Measurements from ENCODE around the gene NAV2.
A peak's percentile ranks its signal among the peaks of the same experiment; 100 is the strongest.
"Not testable (repeated sequence)": the region's sequence is repeated elsewhere in the genome, so short reads cannot be mapped to it uniquely, and the experiment has no call there.

The NAV2 gene

GRCh38 chr11:19955660-19956059 is 243.0 kb downstream of the NAV2 start:
- DNase-seq (no peak), ATAC-seq (no peak)
- no peaks in the 10 kb centered on the region for H3K36me3 Mint-ChIP-seq (ENCODE audit: low read depth)
- H3K4me1 Mint-ChIP-seq = peaks cover 10% of the 10 kb centered on the region
- H3K9me3 Mint-ChIP-seq = no peaks in the 10 kb centered on the region
- H3K27me3 Mint-ChIP-seq = peaks cover 41% of the 10 kb centered on the region
- H3K4me3 Mint-ChIP-seq = no peak overlapping the region
- H3K27ac Mint-ChIP-seq = no peak overlapping the region

- H3K27ac Mint-ChIP-seq = no peak overlapping the region
- H3K4me1 Mint-ChIP-seq = peaks cover 10% of the 10 kb centered on the region
- no peaks in the 10 kb centered on the region for H3K9me3 Mint-ChIP-seq
- H3K4me3 Mint-ChIP-seq = no peak overlapping the region
- no peak for DNase-seq
- no peaks in the 10 kb centered on the region for H3K36me3 Mint-ChIP-seq (ENCODE audit: low read depth)
- H3K27me3 Mint-ChIP-seq = peaks cover 42% of the 10 kb centered on the region
- ATAC-seq = no peak
Measured at GRCh38 chr11:19956228-19956627, 243.6 kb downstream of the NAV2 start.

GRCh38 chr11:19957294-19957943 is 244.8 kb downstream of the NAV2 start:
- DNase-seq = no peak
- no peak for ATAC-seq
- H3K4me1 Mint-ChIP-seq = peaks cover 2% of the 10 kb centered on the region
- no peaks in the 10 kb centered on the region for H3K36me3 Mint-ChIP-seq (ENCODE audit: low read depth)
- no peaks in the 10 kb centered on the region for H3K9me3 Mint-ChIP-seq
- H3K27me3 Mint-ChIP-seq = peaks cover 51% of the 10 kb centered on the region
- no peak overlapping the region for H3K4me3 Mint-ChIP-seq
- no peak overlapping the region for H3K27ac Mint-ChIP-seq

- Mint-ChIP-seq H3K36me3 (ENCODE audit: low read depth) (no peaks in the 10 kb centered on the region), H3K4me3 (no peak overlapping the region), H3K4me1 (peaks cover 6% of the 10 kb centered on the region), H3K27me3 (peaks cover 46% of the 10 kb centered on the region), H3K9me3 (no peaks in the 10 kb centered on the region), H3K27ac (no peak overlapping the region)
- ATAC-seq = peak; percentile 6
- DNase-seq = no peak
Measured at GRCh38 chr11:19958204-19958603, 245.6 kb downstream of the NAV2 start.

DNA sequence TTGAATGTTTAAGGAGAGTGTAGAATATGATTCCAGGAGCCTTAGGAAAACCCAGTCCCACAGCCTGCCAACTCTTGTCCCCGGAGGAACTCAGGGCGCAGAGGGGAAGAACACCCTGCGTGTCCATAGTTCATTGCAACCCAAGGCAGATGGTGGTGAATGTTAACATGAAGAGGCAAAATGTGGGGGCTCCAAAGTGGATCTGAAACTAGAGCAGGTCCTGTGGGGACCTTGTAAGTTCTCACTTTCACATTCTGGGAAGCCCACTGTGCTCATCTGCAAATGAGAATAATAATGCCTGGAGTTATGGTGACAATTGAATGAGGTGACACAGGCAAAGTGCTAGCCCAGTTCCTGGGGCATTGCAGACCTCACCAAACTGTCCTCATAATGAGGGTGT is 246.6 kb downstream of the NAV2 start:
- H3K9me3 Mint-ChIP-seq = no peaks in the 10 kb centered on the region
- no peak overlapping the region for H3K4me3 Mint-ChIP-seq
- no peak for ATAC-seq

GRCh38 chr11:19959648-19960059 is 247.0 kb downstream of the NAV2 start:
- Mint-ChIP-seq H3K27me3 (peaks cover 39% of the 10 kb centered on the region), H3K4me1 (peaks cover 16% of the 10 kb centered on the region), H3K36me3 (ENCODE audit: low read depth) (no peaks in the 10 kb centered on the region), H3K4me3 (no peak overlapping the region), H3K9me3 (no peaks in the 10 kb centered on the region), H3K27ac (no peak overlapping the region)
- ATAC-seq (no peak), DNase-seq (no peak)

More for the DNA sequence above, 246.6 kb downstream of the NAV2 start:
- H3K27me3 Mint-ChIP-seq = peaks cover 42% of the 10 kb centered on the region
- no peaks in the 10 kb centered on the region for H3K36me3 Mint-ChIP-seq (ENCODE audit: low read depth)
- no peak for DNase-seq
- no peak overlapping the region for H3K27ac Mint-ChIP-seq
- peaks cover 16% of the 10 kb centered on the region for H3K4me1 Mint-ChIP-seq

- H3K9me3 Mint-ChIP-seq; H3K27ac Mint-ChIP-seq; H3K4me3 Mint-ChIP-seq; ATAC-seq; DNase-seq; H3K36me3 Mint-ChIP-seq (ENCODE audit: low read depth): not testable (repeated sequence)
- H3K4me1 Mint-ChIP-seq = peaks cover 16% of the 10 kb centered on the region
- peaks cover 38% of the 10 kb centered on the region for H3K27me3 Mint-ChIP-seq
Measured at GRCh38 chr11:19960410-19960809, 247.8 kb downstream of the NAV2 start.

DNA sequence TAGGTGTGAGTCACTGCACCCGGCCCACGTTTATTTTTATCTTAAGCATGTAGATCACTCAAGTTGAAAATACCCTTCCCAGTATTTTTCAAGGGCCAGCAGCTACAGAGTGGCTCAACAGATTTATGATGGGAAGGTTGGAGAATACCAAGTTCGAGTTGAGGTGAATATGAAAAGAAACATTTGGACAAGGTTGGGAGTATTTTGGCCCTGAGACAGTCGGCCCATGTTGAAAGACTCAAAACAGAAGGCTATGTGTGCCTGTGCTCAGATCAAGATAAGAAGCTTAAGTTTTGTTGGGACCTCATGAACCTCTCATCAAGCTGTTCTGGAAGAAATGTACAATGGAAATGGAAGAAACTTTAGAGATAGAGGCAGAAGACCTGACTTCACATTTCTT is 248.6 kb downstream of the NAV2 start:
- ATAC-seq (no peak), DNase-seq (no peak)
- H3K4me1 Mint-ChIP-seq = peaks cover 16% of the 10 kb centered on the region
- H3K36me3 Mint-ChIP-seq (ENCODE audit: low read depth) = no peaks in the 10 kb centered on the region
- H3K9me3 Mint-ChIP-seq = no peaks in the 10 kb centered on the region
- H3K27ac Mint-ChIP-seq = no peak overlapping the region
- no peak overlapping the region for H3K4me3 Mint-ChIP-seq
- peaks cover 39% of the 10 kb centered on the region for H3K27me3 Mint-ChIP-seq

GRCh38 chr11:19962053-19962800 is 249.6 kb downstream of the NAV2 start:
- DNase-seq = no peak
- Mint-ChIP-seq H3K36me3 (ENCODE audit: low read depth) (no peaks in the 10 kb centered on the region), H3K27ac (no peak overlapping the region), H3K4me3 (no peak overlapping the region), H3K27me3 (peaks cover 36% of the 10 kb centered on the region), H3K9me3 (no peaks in the 10 kb centered on the region), H3K4me1 (peaks cover 16% of the 10 kb centered on the region)
- no peak for ATAC-seq

GRCh38 chr11:19962801-19963175 is 250.2 kb downstream of the NAV2 start:
- no peak overlapping the region for H3K4me3 Mint-ChIP-seq
- peaks cover 16% of the 10 kb centered on the region for H3K4me1 Mint-ChIP-seq
- no peak for DNase-seq
- H3K27ac Mint-ChIP-seq = no peak overlapping the region
- H3K27me3 Mint-ChIP-seq = peaks cover 38% of the 10 kb centered on the region
- no peaks in the 10 kb centered on the region for H3K9me3 Mint-ChIP-seq
- no peaks in the 10 kb centered on the region for H3K36me3 Mint-ChIP-seq (ENCODE audit: low read depth)
- ATAC-seq = no peak

DNA sequence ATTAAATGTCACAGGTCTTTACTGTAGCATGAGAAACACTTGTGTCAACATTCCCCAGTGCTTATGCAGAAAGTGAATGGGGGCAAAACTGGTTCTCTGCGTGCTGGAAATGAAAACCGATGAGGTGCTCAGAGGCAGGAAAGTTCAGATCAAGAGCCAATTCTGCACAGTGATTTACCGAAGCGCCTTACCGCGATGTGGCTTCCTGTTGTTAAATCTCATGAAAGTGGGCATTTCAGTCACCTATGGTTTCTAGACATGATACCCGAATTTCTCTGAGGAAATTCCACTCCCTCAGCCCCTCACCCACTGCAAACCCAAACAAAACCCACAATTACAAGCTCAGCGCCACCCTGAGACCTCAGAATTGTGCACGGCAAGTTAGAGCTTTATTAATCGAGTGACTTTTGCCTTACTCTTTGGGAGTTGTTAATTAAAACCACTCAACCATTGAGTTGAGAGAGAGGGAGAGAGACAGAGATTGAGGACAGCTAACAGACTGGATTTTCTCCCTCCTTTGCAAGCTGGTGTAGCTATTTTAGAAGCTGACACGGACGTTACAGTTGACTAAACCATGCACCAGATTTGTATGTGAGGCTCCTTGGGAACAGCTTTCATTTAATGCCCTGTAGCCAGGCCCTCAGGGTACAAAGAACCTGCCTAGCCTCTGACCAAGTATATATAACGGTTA is 251.2 kb downstream of the NAV2 start:
- peak overlapping the region; percentile 57 for H3K27ac Mint-ChIP-seq
- H3K4me1 Mint-ChIP-seq = peaks cover 17% of the 10 kb centered on the region
- ATAC-seq = peak; percentile 41
- H3K27me3 Mint-ChIP-seq = peaks cover 43% of the 10 kb centered on the region
- no peaks in the 10 kb centered on the region for H3K36me3 Mint-ChIP-seq (ENCODE audit: low read depth)
- H3K4me3 Mint-ChIP-seq = no peak overlapping the region
- peak; percentile 15 for DNase-seq
- H3K9me3 Mint-ChIP-seq = no peaks in the 10 kb centered on the region

DNA sequence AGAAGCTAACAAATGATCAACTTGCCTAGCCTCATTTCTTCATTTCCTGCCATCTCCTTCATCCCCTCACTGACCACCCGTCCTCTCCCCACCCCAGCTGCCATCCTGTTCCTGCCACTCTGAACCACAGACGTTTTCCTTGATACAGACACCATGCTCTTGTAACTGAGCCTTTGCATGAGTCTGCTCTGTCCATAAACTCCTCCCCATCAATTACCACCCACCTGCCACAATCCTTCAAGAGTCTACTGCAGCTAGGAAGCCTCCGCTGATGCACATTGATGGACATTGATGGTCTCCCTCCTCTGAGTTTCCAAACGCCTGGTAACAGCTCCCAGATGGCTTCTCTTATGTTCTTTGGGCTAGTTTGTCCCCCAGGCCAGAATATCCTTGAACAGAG is 253.8 kb downstream of the NAV2 start:
- ATAC-seq (no peak), DNase-seq (no peak)
- no peak overlapping the region for H3K27ac Mint-ChIP-seq
- peaks cover 45% of the 10 kb centered on the region for H3K27me3 Mint-ChIP-seq
- peaks cover 4% of the 10 kb centered on the region for H3K36me3 Mint-ChIP-seq (ENCODE audit: low read depth)
- H3K4me1 Mint-ChIP-seq = peaks cover 41% of the 10 kb centered on the region
- peaks cover 5% of the 10 kb centered on the region for H3K9me3 Mint-ChIP-seq
- H3K4me3 Mint-ChIP-seq = no peak overlapping the region

DNA sequence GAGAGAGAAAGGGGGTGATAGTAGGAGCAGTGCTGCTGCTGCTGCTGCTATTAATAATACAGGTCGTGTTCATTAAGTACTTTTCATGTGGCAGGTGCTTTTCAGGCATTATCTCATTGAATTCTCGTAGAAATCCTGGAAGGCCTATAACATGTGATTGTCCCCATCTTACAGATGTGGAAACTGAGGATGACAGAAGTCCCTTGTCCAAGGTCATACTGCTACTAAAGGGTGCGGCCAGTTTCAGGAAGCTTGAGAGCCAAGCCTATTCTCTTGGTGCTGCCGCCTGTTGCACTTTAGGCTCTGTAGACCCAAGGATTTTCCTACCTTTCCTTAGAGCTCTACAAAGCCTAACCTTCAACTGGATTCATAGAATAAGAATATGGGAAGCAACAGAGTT is 254.3 kb downstream of the NAV2 start:
- DNase-seq (no peak), ATAC-seq (no peak)
- Mint-ChIP-seq H3K36me3 (ENCODE audit: low read depth) (peaks cover 4% of the 10 kb centered on the region), H3K4me3 (no peak overlapping the region), H3K9me3 (peaks cover 5% of the 10 kb centered on the region), H3K4me1 (peaks cover 45% of the 10 kb centered on the region), H3K27ac (no peak overlapping the region), H3K27me3 (peaks cover 41% of the 10 kb centered on the region)

DNA sequence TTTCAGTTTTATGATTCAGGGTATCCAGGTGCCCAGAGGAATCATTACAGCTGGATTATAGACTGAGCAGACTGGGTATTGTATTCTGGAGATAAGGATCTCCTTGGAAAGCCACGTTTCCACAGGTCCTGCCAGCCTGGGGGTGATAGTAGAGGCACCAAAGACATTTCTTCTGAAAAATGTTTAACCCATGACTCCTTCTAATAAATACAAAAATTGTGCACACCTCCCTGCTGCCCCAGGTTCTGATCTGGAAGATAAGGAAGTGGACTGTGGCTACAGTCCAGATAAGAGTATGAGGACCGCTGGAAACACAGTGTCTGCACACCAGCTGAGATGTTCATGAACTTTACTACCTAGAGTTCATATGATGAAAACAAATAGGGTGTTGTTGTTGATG is 255.2 kb downstream of the NAV2 start:
- Mint-ChIP-seq H3K27me3 (peaks cover 44% of the 10 kb centered on the region), H3K4me1 (peaks cover 49% of the 10 kb centered on the region), H3K4me3 (no peak overlapping the region), H3K27ac (no peak overlapping the region), H3K9me3 (peaks cover 5% of the 10 kb centered on the region), H3K36me3 (ENCODE audit: low read depth) (peaks cover 4% of the 10 kb centered on the region)
- ATAC-seq = no peak
- no peak for DNase-seq

- DNase-seq = no peak
- no peak for ATAC-seq
- Mint-ChIP-seq H3K4me1 (peaks cover 39% of the 10 kb centered on the region), H3K4me3 (no peak overlapping the region), H3K9me3 (peaks cover 5% of the 10 kb centered on the region), H3K27ac (no peak overlapping the region), H3K27me3 (peaks cover 51% of the 10 kb centered on the region), H3K36me3 (ENCODE audit: low read depth) (peaks cover 4% of the 10 kb centered on the region)
Measured at GRCh38 chr11:19968860-19969259, 256.2 kb downstream of the NAV2 start.

All from activated naive CD8-positive, alpha-beta T cell treated with anti-CD3 and anti-CD28 coated beads, Interleukin-2, amount 50 U/mL, for 24 hours (primary cell).